ENCODE data around the gene DNLZ.

DNA sequence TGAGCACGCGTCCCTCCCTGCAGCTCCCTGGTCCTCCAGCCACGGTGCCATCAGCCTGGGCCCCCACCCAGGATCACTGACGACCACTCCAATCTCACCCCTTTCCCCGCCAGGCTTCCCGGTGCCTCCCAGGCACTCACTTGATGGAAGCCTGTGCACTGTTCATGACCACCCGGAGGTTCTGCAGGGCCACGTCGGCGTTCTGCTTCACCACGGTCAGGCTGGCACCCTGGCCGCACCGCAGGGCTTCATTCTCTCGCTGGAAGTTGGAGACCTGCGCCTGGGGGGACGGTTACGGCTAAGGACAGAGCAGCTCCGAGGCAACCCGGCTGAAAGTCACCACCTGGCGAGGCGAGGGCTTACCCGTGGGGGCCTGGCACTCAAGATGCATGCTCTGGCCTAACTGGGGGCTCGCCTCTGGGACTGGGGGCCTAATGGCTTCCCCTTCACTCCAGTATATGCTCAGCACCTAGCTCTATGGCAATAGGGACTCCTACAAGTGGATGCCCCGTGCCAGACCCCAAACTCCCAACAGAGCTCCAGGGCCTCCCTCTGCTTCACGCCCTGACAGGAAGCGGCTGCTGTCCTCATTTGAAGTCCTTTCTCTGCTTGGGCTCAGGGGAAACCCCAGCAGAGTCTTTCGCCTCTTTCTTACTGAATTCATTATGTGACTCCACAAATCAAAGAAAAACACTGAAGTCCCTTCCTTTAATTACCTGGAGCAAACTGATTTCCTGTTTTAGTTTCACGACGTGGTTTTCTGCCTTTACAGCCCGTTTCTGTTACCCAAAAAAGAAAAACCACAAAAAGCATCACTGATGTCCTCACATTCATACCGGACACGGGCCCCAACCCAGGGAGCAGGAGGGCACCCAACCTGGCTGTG, 40.6 kb upstream of the DNLZ start:
- TF ChIP-seq, protein P1, sequence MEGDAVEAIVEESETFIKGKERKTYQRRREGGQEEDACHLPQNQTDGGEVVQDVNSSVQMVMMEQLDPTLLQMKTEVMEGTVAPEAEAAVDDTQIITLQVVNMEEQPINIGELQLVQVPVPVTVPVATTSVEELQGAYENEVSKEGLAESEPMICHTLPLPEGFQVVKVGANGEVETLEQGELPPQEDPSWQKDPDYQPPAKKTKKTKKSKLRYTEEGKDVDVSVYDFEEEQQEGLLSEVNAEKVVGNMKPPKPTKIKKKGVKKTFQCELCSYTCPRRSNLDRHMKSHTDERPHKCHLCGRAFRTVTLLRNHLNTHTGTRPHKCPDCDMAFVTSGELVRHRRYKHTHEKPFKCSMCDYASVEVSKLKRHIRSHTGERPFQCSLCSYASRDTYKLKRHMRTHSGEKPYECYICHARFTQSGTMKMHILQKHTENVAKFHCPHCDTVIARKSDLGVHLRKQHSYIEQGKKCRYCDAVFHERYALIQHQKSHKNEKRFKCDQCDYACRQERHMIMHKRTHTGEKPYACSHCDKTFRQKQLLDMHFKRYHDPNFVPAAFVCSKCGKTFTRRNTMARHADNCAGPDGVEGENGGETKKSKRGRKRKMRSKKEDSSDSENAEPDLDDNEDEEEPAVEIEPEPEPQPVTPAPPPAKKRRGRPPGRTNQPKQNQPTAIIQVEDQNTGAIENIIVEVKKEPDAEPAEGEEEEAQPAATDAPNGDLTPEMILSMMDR (IDR thresholded peaks at IDR 0.05 in 4 of 5, conservative IDR thresholded peaks at IDR 0.05 in 1 of 5) = no peak
- TF ChIP-seq POLR2A (IDR thresholded peaks at IDR 0.05) = no peak
